Pons (tissue), 1 donor: ENCODE measurements around the gene ZFP3.
"Not testable (repeated sequence)": the region's sequence is repeated elsewhere in the genome, so short reads cannot be mapped to it uniquely, and the experiment has no call there.

Experiments used
- DNase-seq: peaks from one replicate; pipeline ENCODE4 v3.0.0-alpha.2; 2016; ENCODE audit warnings: low spot score

Gene ZFP3

GRCh38 chr17:5077781-5078105 lies 524 bp upstream of the ZFP3 start:
- no peak for DNase-seq

- no peak for DNase-seq
Observed at GRCh38 chr17:5080591-5080990, 2.3 kb downstream of the ZFP3 start.

- no peak for DNase-seq
Observed at GRCh38 chr17:5092218-5093010, 14.1 kb downstream of the ZFP3 start.

GRCh38 chr17:5096731-5097100 lies 18.4 kb downstream of the ZFP3 start:
- no peak for DNase-seq

- DNase-seq, result no peak
Observed at GRCh38 chr17:5097101-5097834, 19.0 kb downstream of the ZFP3 start.

- no peak for DNase-seq
Observed at GRCh38 chr17:5099271-5099670, 21.0 kb downstream of the ZFP3 start.

- no peak for DNase-seq
Observed at GRCh38 chr17:5100832-5101231, 22.6 kb downstream of the ZFP3 start.

GRCh38 chr17:5110816-5111215 lies 32.5 kb downstream of the ZFP3 start:
- DNase-seq, result no peak

- peak; percentile 87 for DNase-seq
Observed at GRCh38 chr17:5111402-5112204, 33.3 kb downstream of the ZFP3 start, which contains the start of gene ZNF232. Gene ZNF232 (minus strand): TSS chr17:5111878. CDS start chr17:5111822, 56 bp downstream.

- DNase-seq, result no peak
Observed at GRCh38 chr17:5115673-5116651, 37.7 kb downstream of the ZFP3 start, which contains the start of gene USP6. Gene USP6 (plus strand): TSS chr17:5116032. CDS start chr17:5130368, 14,336 bp downstream.

GRCh38 chr17:5118219-5118618 lies 40.0 kb downstream of the ZFP3 start:
- DNase-seq, result no peak

GRCh38 chr17:5120036-5120435 lies 41.8 kb downstream of the ZFP3 start:
- no peak for DNase-seq

- not testable (repeated sequence) for DNase-seq
Observed at GRCh38 chr17:5120436-5121185, 42.3 kb downstream of the ZFP3 start.

- DNase-seq, result no peak
Observed at GRCh38 chr17:5121186-5121841, 43.0 kb downstream of the ZFP3 start.

GRCh38 chr17:5122056-5122455 lies 43.8 kb downstream of the ZFP3 start:
- DNase-seq, result not testable (repeated sequence)

- DNase-seq, result no peak
Observed at GRCh38 chr17:5122586-5123342, 44.5 kb downstream of the ZFP3 start.

- DNase-seq, result no peak
Observed at GRCh38 chr17:5123343-5124124, 45.3 kb downstream of the ZFP3 start.

- not testable (repeated sequence) for DNase-seq
Observed at GRCh38 chr17:5124125-5124760, 46.0 kb downstream of the ZFP3 start.
